GM11168 (cell line): Measurements from ENCODE around the gene ZNF653.
"Not testable (repeated sequence)": the region's sequence is repeated elsewhere in the genome, so short reads cannot be mapped to it uniquely, and the experiment has no call there.

Experiments used
- in situ Hi-C: fragments of 300-500 bp; cut with MboI; formaldehyde crosslinking; loops from one replicate; pipeline ENCODE4 v1.12.0; 2022; ENCODE audit warnings: low sequenced_read_pairs; ENCODE audit not compliant: unreplicated experiment

The ZNF653 gene

GRCh38 chr19:11435833-11436313 lies 69.8 kb downstream of the ZNF653 start:
- in situ Hi-C loops: no loop called here

- in situ Hi-C loops: no loop called here
Observed at GRCh38 chr19:11435057-11435832, 70.4 kb downstream of the ZNF653 start, which contains the start of the genes ODAD3 and PRKCSH. Gene ODAD3 (minus strand): TSS chr19:11435121. CDS start chr19:11435016, 105 bp downstream. Gene PRKCSH (plus strand): TSS chr19:11435635. CDS start chr19:11436118, 483 bp downstream.

GRCh38 chr19:11434703-11435056 lies 71.0 kb downstream of the ZNF653 start:
- in situ Hi-C loops: no loop called here

- in situ Hi-C loops: not testable (repeated sequence)
Observed at GRCh38 chr19:11433526-11433925, 72.1 kb downstream of the ZNF653 start.
